Measurements from ENCODE around the gene TRABD2B. TPM values are rescaled to one million over a fixed set of nuclear protein-coding genes. Genes with fewer than 3 reads are reported as not detected.
A peak's percentile ranks its signal among the peaks of the same experiment; 100 is the strongest.

TRABD2B gene
- total and polyA plus RNA-seq, 2 of the 13 experiments (the other 11 are each of a cell fraction or from before 2014, with no cell fraction given): 0.04 TPM; not detected in 1

DNA sequence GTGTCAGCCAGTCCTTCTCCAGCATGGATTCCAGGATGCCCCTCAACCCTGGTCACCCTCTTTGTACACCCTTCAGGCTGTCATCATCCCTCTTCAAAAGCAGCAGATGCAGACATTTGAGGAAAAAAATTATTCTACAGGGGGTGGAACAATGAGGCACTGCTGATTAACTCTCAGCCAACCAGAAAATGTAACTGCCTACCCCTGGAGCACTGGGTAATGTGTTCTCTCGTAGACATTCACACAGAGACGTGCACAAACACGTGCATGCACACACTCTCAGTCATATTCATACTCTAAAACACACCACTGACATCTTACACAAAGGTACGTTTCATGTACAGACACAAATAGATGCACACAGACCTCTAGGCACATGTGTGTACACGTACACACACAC lies 175.4 kb downstream of the TRABD2B start:
- intact Hi-C loops (cut with micrococcal nuclease; ENCODE audit: unreplicated experiment): no loop called here
- TF ChIP-seq RELA (CRISPR knock-in tag; IDR thresholded peaks at IDR 0.05): no peak
- TF ChIP-seq ZNF589 (CRISPR knock-in tag; conservative IDR thresholded peaks at IDR 0.05): no peak
- Histone ChIP-seq H3K79me2 (ENCODE audit: insufficient read depth, low read length) (no peaks in the 10 kb centered on the region), H3K4me2 (ENCODE audit: low read depth, low read length) (no peak overlapping the region), H3K9ac (ENCODE audit: insufficient read depth, low read depth, low read length) (no peak overlapping the region), H3K27me3 (ENCODE audit: control insufficient read depth in 1 of 2, insufficient read depth in 2 of 2, low read length in 2 of 2) (no peaks in the 10 kb centered on the region), H3K27ac (ENCODE audit: extremely low read length, insufficient read depth, low read length) (no peak overlapping the region), H3K4me3 (replicated peaks in 1 of 3; ENCODE audit: insufficient read depth in 1 of 3, low read depth in 2 of 3, low read length in 3 of 3) (no peak overlapping the region), H3K9me3 (ENCODE audit: low read length) (no peaks in the 10 kb centered on the region), H3K36me3 (replicated peaks in 1 of 2; ENCODE audit: control insufficient read depth in 1 of 2, insufficient read depth in 2 of 2, low read length in 2 of 2) (no peaks in the 10 kb centered on the region), H3K4me1 (ENCODE audit: insufficient read depth, low read length) (peaks cover 96% of the 10 kb centered on the region), H4K20me1 (ENCODE audit: insufficient read depth, low read length) (no peaks in the 10 kb centered on the region), H2AFZ (ENCODE audit: low read length) (no peak overlapping the region)
- no peak for FAIRE-seq
- POLR2A ChIA-PET: no interaction called here
- WGBS (ENCODE audit: low lambda C conversion rate): 71% methylated on average over 5 of the region's 5 CpGs
- no peak for DNase-seq (ENCODE audit: low spot score)
- CTCF ChIA-PET (ENCODE audit: low intra/inter-chr PET ratio, low total read pairs): no interaction called here
- in situ Hi-C loops (cut with HindIII; ENCODE audit: extremely low pct_ligation_motif_present, low pct_unique_long_range_greater_than_20kb): no loop called here
- BruUV-seq (replicated peaks): no TSS peak
- no peak for ATAC-seq

DNA sequence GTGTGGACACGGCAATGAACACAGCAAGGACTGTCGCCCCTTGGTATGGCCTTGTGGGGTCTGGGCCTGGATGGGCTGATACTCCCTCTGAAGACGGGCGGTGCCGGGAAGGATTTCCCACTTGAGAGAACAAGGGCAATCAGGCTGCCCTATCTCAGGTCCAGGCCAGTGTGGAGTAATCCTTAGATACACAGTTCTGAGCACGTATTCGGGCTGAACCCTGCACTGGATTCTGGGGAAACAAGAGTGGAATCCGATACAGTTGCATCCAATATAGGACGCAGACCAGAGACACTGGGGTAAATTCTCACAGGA lies 177.7 kb downstream of the TRABD2B start:
- no peaks in the 10 kb centered on the region for H3K9me3 ChIP-seq (ENCODE audit: low read length)
- no peak overlapping the region for H3K9ac ChIP-seq (ENCODE audit: insufficient read depth, low read depth, low read length)
- no peak overlapping the region for H3K4me3 ChIP-seq (replicated peaks in 1 of 3; ENCODE audit: insufficient read depth in 1 of 3, low read depth in 2 of 3, low read length in 3 of 3)
- ChIA-PET POLR2A (no interaction called here), CTCF (ENCODE audit: low intra/inter-chr PET ratio, low total read pairs) (no interaction called here)
- 0% methylated on average over 2 of the region's 9 CpGs for WGBS (ENCODE audit: low lambda C conversion rate)
- H4K20me1 ChIP-seq (ENCODE audit: insufficient read depth, low read length): no peaks in the 10 kb centered on the region
- no peak overlapping the region for H2AFZ ChIP-seq (ENCODE audit: low read length)
- no peaks in the 10 kb centered on the region for H3K36me3 ChIP-seq (replicated peaks in 1 of 2; ENCODE audit: control insufficient read depth in 1 of 2, insufficient read depth in 2 of 2, low read length in 2 of 2)
- H3K79me2 ChIP-seq (ENCODE audit: insufficient read depth, low read length): no peaks in the 10 kb centered on the region
- H3K27me3 ChIP-seq (ENCODE audit: control insufficient read depth in 1 of 2, insufficient read depth in 2 of 2, low read length in 2 of 2): no peaks in the 10 kb centered on the region; a peak in 1 of 5 replicates
- peak; percentile 87 for FAIRE-seq
- peak overlapping the region; percentile 54 for H3K27ac ChIP-seq (ENCODE audit: extremely low read length, insufficient read depth, low read length)
- peak; percentile 66 for DNase-seq (ENCODE audit: low spot score)
- peak; percentile 92 for ATAC-seq
- in situ Hi-C loops (cut with HindIII; ENCODE audit: extremely low pct_ligation_motif_present, low pct_unique_long_range_greater_than_20kb): no loop called here
- peak overlapping the region; percentile 59 for H3K4me2 ChIP-seq (ENCODE audit: low read depth, low read length)
- intact Hi-C loops (cut with micrococcal nuclease; ENCODE audit: unreplicated experiment): no loop called here
- BruUV-seq (replicated peaks): no TSS peak
- H3K4me1 ChIP-seq (ENCODE audit: insufficient read depth, low read length): peaks cover 98% of the 10 kb centered on the region
- TF ChIP-seq, protein P1, sequence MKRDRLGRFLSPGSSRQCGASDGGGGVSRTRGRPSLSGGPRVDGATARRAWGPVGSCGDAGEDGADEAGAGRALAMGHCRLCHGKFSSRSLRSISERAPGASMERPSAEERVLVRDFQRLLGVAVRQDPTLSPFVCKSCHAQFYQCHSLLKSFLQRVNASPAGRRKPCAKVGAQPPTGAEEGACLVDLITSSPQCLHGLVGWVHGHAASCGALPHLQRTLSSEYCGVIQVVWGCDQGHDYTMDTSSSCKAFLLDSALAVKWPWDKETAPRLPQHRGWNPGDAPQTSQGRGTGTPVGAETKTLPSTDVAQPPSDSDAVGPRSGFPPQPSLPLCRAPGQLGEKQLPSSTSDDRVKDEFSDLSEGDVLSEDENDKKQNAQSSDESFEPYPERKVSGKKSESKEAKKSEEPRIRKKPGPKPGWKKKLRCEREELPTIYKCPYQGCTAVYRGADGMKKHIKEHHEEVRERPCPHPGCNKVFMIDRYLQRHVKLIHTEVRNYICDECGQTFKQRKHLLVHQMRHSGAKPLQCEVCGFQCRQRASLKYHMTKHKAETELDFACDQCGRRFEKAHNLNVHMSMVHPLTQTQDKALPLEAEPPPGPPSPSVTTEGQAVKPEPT (CRISPR knock-in tag; IDR thresholded peaks at IDR 0.05; ENCODE audit: low read depth): no peak
- TF ChIP-seq MXI1 (IDR thresholded peaks at IDR 0.05; ENCODE audit: borderline replicate concordance, low read depth, low read length) (no peak), ZFX (CRISPR knock-in tag; IDR thresholded peaks at IDR 0.05; ENCODE audit: low read depth) (peak; percentile 52), ZNF720 (CRISPR knock-in tag; IDR thresholded peaks at IDR 0.05) (no peak), ZNF879 (CRISPR knock-in tag; IDR thresholded peaks at IDR 0.05) (no peak), PCBP2 (optimal IDR thresholded peaks at IDR 0.05; ENCODE audit: low read depth, low read length, poor library complexity, severe bottlenecking) (no peak)
- TF ChIP-seq, protein P2, sequence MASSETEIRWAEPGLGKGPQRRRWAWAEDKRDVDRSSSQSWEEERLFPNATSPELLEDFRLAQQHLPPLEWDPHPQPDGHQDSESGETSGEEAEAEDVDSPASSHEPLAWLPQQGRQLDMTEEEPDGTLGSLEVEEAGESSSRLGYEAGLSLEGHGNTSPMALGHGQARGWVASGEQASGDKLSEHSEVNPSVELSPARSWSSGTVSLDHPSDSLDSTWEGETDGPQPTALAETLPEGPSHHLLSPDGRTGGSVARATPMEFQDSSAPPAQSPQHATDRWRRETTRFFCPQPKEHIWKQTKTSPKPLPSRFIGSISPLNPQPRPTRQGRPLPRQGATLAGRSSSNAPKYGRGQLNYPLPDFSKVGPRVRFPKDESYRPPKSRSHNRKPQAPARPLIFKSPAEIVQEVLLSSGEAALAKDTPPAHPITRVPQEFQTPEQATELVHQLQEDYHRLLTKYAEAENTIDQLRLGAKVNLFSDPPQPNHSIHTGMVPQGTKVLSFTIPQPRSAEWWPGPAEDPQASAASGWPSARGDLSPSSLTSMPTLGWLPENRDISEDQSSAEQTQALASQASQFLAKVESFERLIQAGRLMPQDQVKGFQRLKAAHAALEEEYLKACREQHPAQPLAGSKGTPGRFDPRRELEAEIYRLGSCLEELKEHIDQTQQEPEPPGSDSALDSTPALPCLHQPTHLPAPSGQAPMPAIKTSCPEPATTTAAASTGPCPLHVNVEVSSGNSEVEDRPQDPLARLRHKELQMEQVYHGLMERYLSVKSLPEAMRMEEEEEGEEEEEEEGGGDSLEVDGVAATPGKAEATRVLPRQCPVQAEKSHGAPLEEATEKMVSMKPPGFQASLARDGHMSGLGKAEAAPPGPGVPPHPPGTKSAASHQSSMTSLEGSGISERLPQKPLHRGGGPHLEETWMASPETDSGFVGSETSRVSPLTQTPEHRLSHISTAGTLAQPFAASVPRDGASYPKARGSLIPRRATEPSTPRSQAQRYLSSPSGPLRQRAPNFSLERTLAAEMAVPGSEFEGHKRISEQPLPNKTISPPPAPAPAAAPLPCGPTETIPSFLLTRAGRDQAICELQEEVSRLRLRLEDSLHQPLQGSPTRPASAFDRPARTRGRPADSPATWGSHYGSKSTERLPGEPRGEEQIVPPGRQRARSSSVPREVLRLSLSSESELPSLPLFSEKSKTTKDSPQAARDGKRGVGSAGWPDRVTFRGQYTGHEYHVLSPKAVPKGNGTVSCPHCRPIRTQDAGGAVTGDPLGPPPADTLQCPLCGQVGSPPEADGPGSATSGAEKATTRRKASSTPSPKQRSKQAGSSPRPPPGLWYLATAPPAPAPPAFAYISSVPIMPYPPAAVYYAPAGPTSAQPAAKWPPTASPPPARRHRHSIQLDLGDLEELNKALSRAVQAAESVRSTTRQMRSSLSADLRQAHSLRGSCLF (CRISPR knock-in tag; IDR thresholded peaks at IDR 0.05; ENCODE audit: borderline replicate concordance): no peak
- TF ChIP-seq, protein P3, sequence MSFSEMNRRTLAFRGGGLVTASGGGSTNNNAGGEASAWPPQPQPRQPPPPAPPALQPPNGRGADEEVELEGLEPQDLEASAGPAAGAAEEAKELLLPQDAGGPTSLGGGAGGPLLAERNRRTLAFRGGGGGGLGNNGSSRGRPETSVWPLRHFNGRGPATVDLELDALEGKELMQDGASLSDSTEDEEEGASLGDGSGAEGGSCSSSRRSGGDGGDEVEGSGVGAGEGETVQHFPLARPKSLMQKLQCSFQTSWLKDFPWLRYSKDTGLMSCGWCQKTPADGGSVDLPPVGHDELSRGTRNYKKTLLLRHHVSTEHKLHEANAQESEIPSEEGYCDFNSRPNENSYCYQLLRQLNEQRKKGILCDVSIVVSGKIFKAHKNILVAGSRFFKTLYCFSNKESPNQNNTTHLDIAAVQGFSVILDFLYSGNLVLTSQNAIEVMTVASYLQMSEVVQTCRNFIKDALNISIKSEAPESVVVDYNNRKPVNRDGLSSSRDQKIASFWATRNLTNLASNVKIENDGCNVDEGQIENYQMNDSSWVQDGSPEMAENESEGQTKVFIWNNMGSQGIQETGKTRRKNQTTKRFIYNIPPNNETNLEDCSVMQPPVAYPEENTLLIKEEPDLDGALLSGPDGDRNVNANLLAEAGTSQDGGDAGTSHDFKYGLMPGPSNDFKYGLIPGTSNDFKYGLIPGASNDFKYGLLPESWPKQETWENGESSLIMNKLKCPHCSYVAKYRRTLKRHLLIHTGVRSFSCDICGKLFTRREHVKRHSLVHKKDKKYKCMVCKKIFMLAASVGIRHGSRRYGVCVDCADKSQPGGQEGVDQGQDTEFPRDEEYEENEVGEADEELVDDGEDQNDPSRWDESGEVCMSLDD (CRISPR knock-in tag; IDR thresholded peaks at IDR 0.05; ENCODE audit: borderline replicate concordance): no peak
